GM19468 (cell line): Measurements from ENCODE around the gene PADI4.

Experiments used
- ATAC-seq: cut with Tn5 transposase; IDR thresholded peaks from one replicate; pipeline ENCODE4 v1.9.1; 2021; ENCODE audit warnings: mild to moderate bottlenecking, moderate library complexity, moderate number of reproducible peaks; ENCODE audit not compliant: unreplicated experiment; ENCODE audit errors: extremely low read depth

The PADI4 gene

DNA sequence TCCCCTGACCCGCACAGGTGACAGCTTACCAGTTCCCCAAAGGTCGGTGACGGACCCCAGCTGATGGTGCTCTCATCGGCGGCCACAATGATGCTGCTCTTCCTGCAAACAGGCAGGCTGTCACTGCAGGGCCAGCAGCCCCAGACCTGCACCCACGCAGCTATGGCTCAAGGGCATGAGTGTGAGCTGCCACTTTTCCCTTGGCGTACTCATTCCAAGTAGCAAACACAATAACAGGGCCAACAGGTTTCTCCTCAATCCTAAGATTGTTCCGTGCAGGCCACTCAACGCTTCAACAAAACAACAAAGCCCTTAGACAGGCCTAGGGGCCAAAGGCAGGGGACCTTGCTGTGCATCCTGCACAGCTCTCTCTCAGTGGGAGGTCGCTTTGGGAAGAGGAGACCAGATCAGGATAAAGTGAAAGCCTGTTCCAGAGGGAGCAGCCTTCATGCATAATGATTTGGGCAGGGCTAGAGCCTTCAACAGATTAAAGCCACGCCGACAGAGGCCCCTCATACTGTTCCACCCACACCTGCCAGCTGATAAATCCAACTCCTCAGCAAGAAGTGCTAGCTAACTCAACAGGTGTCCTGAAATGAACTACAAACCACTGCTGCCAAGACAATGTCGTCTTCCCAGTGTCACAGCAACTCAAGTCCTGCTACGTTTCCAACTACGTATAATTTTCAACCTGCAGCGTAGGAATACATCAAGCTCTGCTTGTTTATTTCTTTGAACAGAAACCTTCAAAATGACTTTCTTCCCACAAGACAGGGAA is 104.3 kb downstream of the PADI4 start:
- no peak for ATAC-seq
